HG02610 (cell line): ENCODE data around the gene GRM3.
A peak's percentile ranks its signal among the peaks of the same experiment; 100 is the strongest.

Experiments
- ATAC-seq: cut with Tn5 transposase; IDR thresholded peaks from one replicate; pipeline ENCODE4 v1.9.1; 2021; ENCODE audit warnings: mild to moderate bottlenecking, moderate library complexity; ENCODE audit not compliant: unreplicated experiment

GRM3 gene

GRCh38 chr7:86689363-86689762, 45.7 kb downstream of the GRM3 start:
- ATAC-seq, result no peak

GRCh38 chr7:86692755-86693154, 49.0 kb downstream of the GRM3 start:
- ATAC-seq, result no peak

- no peak for ATAC-seq
Observed at GRCh38 chr7:86706406-86706805, 62.7 kb downstream of the GRM3 start.

- ATAC-seq, result no peak
Observed at GRCh38 chr7:86708031-86708680, 64.4 kb downstream of the GRM3 start.

GRCh38 chr7:86720306-86720705, 76.6 kb downstream of the GRM3 start:
- no peak for ATAC-seq

- ATAC-seq, result no peak
Observed at GRCh38 chr7:86733783-86734182, 90.1 kb downstream of the GRM3 start.

GRCh38 chr7:86745013-86745745, 101.5 kb downstream of the GRM3 start:
- no peak for ATAC-seq

- no peak for ATAC-seq
Observed at GRCh38 chr7:86747698-86748097, 104.0 kb downstream of the GRM3 start.

- ATAC-seq, result no peak
Observed at GRCh38 chr7:86748201-86748600, 104.5 kb downstream of the GRM3 start.

- ATAC-seq, result peak; percentile 68
Observed at GRCh38 chr7:86748843-86749719, 105.4 kb downstream of the GRM3 start.

GRCh38 chr7:86749741-86750665, 106.3 kb downstream of the GRM3 start:
- no peak for ATAC-seq

- no peak for ATAC-seq
Observed at GRCh38 chr7:86760236-86760635, 116.5 kb downstream of the GRM3 start.

GRCh38 chr7:86762129-86762528, 118.4 kb downstream of the GRM3 start:
- ATAC-seq, result no peak

GRCh38 chr7:86765931-86766330, 122.2 kb downstream of the GRM3 start:
- ATAC-seq, result no peak

GRCh38 chr7:86768394-86768793, 124.7 kb downstream of the GRM3 start:
- peak; percentile 43 for ATAC-seq

GRCh38 chr7:86768967-86769760, 125.5 kb downstream of the GRM3 start:
- ATAC-seq, result peak; percentile 72

GRCh38 chr7:86773309-86773708, 129.6 kb downstream of the GRM3 start:
- no peak for ATAC-seq

GRCh38 chr7:86775203-86775602, 131.5 kb downstream of the GRM3 start:
- no peak for ATAC-seq

- no peak for ATAC-seq
Observed at GRCh38 chr7:86776136-86776535, 132.4 kb downstream of the GRM3 start.

- no peak for ATAC-seq
Observed at GRCh38 chr7:86778271-86778670, 134.6 kb downstream of the GRM3 start.
